ENCODE data around the gene C10orf88. TPM values are rescaled to one million over a fixed set of nuclear protein-coding genes. Genes with fewer than 3 reads are reported as not detected.

The C10orf88 gene
- total RNA-seq, 1 donor from 2014 or later, result 14.0 TPM

DNA sequence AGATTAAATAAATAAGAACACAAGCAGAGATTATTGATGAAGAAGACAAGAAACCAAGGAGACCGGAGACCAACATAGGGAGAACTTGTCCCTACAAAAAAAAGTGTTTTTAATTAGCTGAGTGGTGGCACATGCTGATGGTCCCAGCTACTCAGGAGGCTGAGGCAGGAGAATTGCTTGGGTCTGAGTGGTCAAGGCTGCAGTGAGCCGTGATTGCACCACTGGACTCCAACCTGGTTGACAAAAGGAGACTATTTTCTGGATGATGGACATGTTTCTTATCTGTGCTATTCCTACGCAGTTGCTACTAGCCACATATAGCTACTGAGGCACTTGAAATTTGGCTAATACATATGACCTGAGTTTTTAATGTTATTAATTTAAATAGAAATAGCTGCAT is 44.9 kb upstream of the C10orf88 start:
- TF ChIP-seq CTCF (IDR thresholded peaks at IDR 0.05; ENCODE audit: partially characterized antibody, unreplicated experiment), result no peak
- peaks cover 5% of the 10 kb centered on the region for H3K4me1 Mint-ChIP-seq (ENCODE audit: low read depth, unreplicated experiment)
- H3K9me3 Mint-ChIP-seq (ENCODE audit: unreplicated experiment), result no peaks in the 10 kb centered on the region
- H3K36me3 Mint-ChIP-seq (ENCODE audit: unreplicated experiment), result no peaks in the 10 kb centered on the region
- no peaks in the 10 kb centered on the region for H3K27me3 Mint-ChIP-seq (ENCODE audit: unreplicated experiment)
- no peak overlapping the region for H3K4me3 Mint-ChIP-seq (ENCODE audit: unreplicated experiment)
- DNase-seq, result no peak
- H3K27ac Mint-ChIP-seq (ENCODE audit: unreplicated experiment), result no peak overlapping the region

GRCh38 chr10:122998360-122998917 is 44.4 kb upstream of the C10orf88 start:
- TF ChIP-seq CTCF (IDR thresholded peaks at IDR 0.05; ENCODE audit: partially characterized antibody, unreplicated experiment), result no peak
- H3K4me1 Mint-ChIP-seq (ENCODE audit: low read depth, unreplicated experiment), result peaks cover 5% of the 10 kb centered on the region
- no peak overlapping the region for H3K27ac Mint-ChIP-seq (ENCODE audit: unreplicated experiment)
- no peaks in the 10 kb centered on the region for H3K36me3 Mint-ChIP-seq (ENCODE audit: unreplicated experiment)
- H3K4me3 Mint-ChIP-seq (ENCODE audit: unreplicated experiment), result no peak overlapping the region
- DNase-seq, result no peak
- H3K9me3 Mint-ChIP-seq (ENCODE audit: unreplicated experiment), result no peaks in the 10 kb centered on the region
- no peaks in the 10 kb centered on the region for H3K27me3 Mint-ChIP-seq (ENCODE audit: unreplicated experiment)

DNA sequence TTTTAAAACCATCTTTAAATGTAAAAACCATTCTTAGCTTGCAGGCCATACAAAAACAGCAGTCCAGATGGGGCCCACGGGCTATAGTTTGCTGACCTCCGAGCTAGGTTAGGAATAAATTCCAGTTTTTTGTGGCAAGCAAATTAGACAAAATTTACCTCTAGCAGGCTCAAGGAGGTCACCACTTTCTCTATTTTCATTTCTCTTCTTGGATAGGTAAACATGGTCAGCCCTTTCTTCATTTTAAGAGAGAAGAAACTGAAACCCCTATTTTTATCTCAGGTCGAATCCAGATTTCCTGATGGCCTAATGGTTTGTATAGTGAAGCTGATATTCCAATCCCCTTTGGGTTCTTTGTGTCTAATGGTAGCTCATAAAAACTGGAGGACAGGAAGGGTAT is 43.8 kb upstream of the C10orf88 start:
- no peak for DNase-seq
- Mint-ChIP-seq H3K27ac (ENCODE audit: unreplicated experiment) (no peak overlapping the region), H3K4me3 (ENCODE audit: unreplicated experiment) (no peak overlapping the region), H3K4me1 (ENCODE audit: low read depth, unreplicated experiment) (peaks cover 5% of the 10 kb centered on the region), H3K27me3 (ENCODE audit: unreplicated experiment) (no peaks in the 10 kb centered on the region), H3K9me3 (ENCODE audit: unreplicated experiment) (no peaks in the 10 kb centered on the region), H3K36me3 (ENCODE audit: unreplicated experiment) (no peaks in the 10 kb centered on the region)
- TF ChIP-seq CTCF (IDR thresholded peaks at IDR 0.05; ENCODE audit: partially characterized antibody, unreplicated experiment), result no peak

DNA sequence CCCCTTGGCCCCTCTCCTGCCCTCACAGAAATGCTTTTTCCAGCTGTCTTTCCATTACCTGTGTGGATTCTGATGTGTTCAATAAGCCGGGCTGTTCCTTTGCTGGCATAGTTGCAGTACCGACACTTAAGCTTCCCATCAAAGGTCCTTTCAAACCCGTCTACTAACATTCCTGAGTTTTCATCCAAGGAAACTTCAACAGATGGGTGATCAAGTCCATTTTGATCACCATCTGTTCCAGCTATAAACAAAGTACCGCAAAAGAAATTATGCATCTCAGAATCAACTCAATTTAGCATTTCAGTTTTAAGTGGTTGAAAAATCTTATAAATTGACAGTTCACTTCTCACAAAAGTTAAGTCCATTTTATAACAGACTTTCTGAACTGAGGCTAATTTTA is 41.9 kb upstream of the C10orf88 start:
- no peaks in the 10 kb centered on the region for H3K9me3 Mint-ChIP-seq (ENCODE audit: unreplicated experiment)
- DNase-seq, result no peak
- TF ChIP-seq CTCF (IDR thresholded peaks at IDR 0.05; ENCODE audit: partially characterized antibody, unreplicated experiment), result no peak
- H3K4me3 Mint-ChIP-seq (ENCODE audit: unreplicated experiment), result no peak overlapping the region
- no peaks in the 10 kb centered on the region for H3K36me3 Mint-ChIP-seq (ENCODE audit: unreplicated experiment)
- H3K27me3 Mint-ChIP-seq (ENCODE audit: unreplicated experiment), result no peaks in the 10 kb centered on the region
- peaks cover 5% of the 10 kb centered on the region for H3K4me1 Mint-ChIP-seq (ENCODE audit: low read depth, unreplicated experiment)
- no peak overlapping the region for H3K27ac Mint-ChIP-seq (ENCODE audit: unreplicated experiment)

DNA sequence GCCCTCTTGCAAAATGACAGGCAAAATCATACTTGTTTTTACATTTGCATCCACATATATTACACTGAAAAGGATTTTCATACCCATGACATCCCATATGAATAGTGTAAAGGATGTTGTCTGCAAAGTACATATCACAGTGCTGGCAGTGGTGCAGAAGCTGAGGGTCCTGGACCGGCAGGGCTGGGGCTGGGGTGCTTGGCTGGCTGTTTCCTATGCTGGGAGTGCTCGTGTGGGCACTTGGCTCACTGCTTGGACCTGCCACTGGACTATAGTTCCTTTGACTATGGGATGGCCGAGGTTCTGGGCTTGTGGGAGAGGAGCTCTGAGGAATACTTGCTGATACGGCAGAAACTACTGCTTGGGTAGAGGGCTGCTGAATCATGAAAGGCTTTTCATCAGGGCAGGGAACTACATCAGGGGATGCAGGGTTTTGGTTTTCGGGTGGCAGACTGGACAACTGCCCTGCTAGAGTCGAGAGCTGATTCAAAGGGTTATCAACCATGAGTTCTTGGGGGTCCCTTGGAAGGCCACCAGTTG is 39.8 kb upstream of the C10orf88 start:
- no peaks in the 10 kb centered on the region for H3K9me3 Mint-ChIP-seq (ENCODE audit: unreplicated experiment)
- H3K4me1 Mint-ChIP-seq (ENCODE audit: low read depth, unreplicated experiment), result peaks cover 5% of the 10 kb centered on the region
- H3K36me3 Mint-ChIP-seq (ENCODE audit: unreplicated experiment), result no peaks in the 10 kb centered on the region
- H3K27me3 Mint-ChIP-seq (ENCODE audit: unreplicated experiment), result no peaks in the 10 kb centered on the region
- no peak for TF ChIP-seq CTCF (IDR thresholded peaks at IDR 0.05; ENCODE audit: partially characterized antibody, unreplicated experiment)
- DNase-seq, result no peak
- no peak overlapping the region for H3K27ac Mint-ChIP-seq (ENCODE audit: unreplicated experiment)
- no peak overlapping the region for H3K4me3 Mint-ChIP-seq (ENCODE audit: unreplicated experiment)
